Endothelial cell of umbilical vein (primary cell): ENCODE measurements around the gene SLC7A6. TPM values are rescaled to one million over a fixed set of nuclear protein-coding genes. Genes with fewer than 3 reads are reported as not detected.

ENCODE experiments used
- BruUV-seq: library from RNA; stranded (reverse); fragments of 400-500 nt; replicated peaks from 2 replicates; lab custom pipeline; 2021; lab: Mats Ljungman, UMichigan
- CTCF ChIA-PET: fragments of 300-600, 350-600 bp; sonication (Branson Sonifier 250); formaldehyde crosslinking; loops from one replicate; lab custom pipeline; 2021; ENCODE audit warnings: antibody characterized with exemption, inconsistent platforms; lab: Charles Lee
- POLR2A ChIA-PET: fragments of 300-600, 350-600 bp; sonication (Branson Sonifier 250); formaldehyde crosslinking; loops from one replicate; lab custom pipeline; 2021; ENCODE audit warnings: antibody characterized with exemption, inconsistent platforms; lab: Charles Lee
- DNase-seq: peaks from one replicate; pipeline ENCODE4 v3.0.0-alpha.2; 2011; ENCODE audit warnings: low read depth, low spot score
- FAIRE-seq: peaks from 2 replicates; lab custom pipeline; 2011; peaks lifted over from hg19 to GRCh38; lab: Jason Lieb, UNC
- H2AFZ ChIP-seq: 2 replicates; pipeline ENCODE4 v1.6.0; 2012; ENCODE audit warnings: low read depth, low read length, control low read depth, inconsistent platforms
- H3K27ac ChIP-seq: 2 replicates; pipeline ENCODE4 v1.5.1; 2011; ENCODE audit warnings: low read depth, mild to moderate bottlenecking, control low read depth, low read length, moderate library complexity; ENCODE audit not compliant: insufficient read depth
- H3K27me3 ChIP-seq, 2 experiments: 2 replicates each; pipeline versions ENCODE4 v1.6.0 to v1.6.1; 2011; ENCODE audit warnings: low read length in 2 of 2, mixed read lengths in 1 of 2; ENCODE audit not compliant: control insufficient read depth in 2 of 2, insufficient read depth in 2 of 2
- H3K36me3 ChIP-seq, 2 experiments: 2 replicates in 1 of 2; 3 replicates in 1 of 2; pipeline ENCODE4 v1.5.1; 2011; ENCODE audit warnings: low read length in 2 of 2, mild to moderate bottlenecking in 1 of 2, moderate library complexity in 1 of 2; ENCODE audit not compliant: control insufficient read depth in 2 of 2, insufficient read depth in 2 of 2; ENCODE audit errors: extremely low read depth in 1 of 2
- H3K4me1 ChIP-seq: 3 replicates; pipeline ENCODE4 v1.5.1; 2011; ENCODE audit warnings: mild to moderate bottlenecking, low read length; ENCODE audit not compliant: control insufficient read depth, insufficient read depth; ENCODE audit errors: extremely low read depth
- H3K4me2 ChIP-seq: 2 replicates; pipeline ENCODE4 v1.6.1; 2011; ENCODE audit warnings: low read length, control low read depth, mixed read lengths; ENCODE audit not compliant: insufficient read depth
- H3K4me3 ChIP-seq, 3 experiments: fragments of 200-600 bp in 1 of 3; sonication (generic), shearing (Covaris generic) in 1 of 3; replicated peaks in 1 of 3; 2 replicates each; pipeline ENCODE4 v1.5.1; 2011 to 2016; ENCODE audit warnings: control low read depth in 3 of 3, low read length in 3 of 3, mild to moderate bottlenecking in 2 of 3, inconsistent platforms in 1 of 3, low read depth in 1 of 3, moderate library complexity in 1 of 3; ENCODE audit not compliant: insufficient read depth in 1 of 3
- H3K79me2 ChIP-seq: 2 replicates; pipeline ENCODE4 v1.6.0; 2012; ENCODE audit warnings: low read length, inconsistent platforms; ENCODE audit not compliant: control insufficient read depth, insufficient read depth
- H3K9ac ChIP-seq: replicated peaks from 2 replicates; pipeline ENCODE3; 2011; ENCODE audit warnings: low read length, control low read depth; ENCODE audit not compliant: insufficient read depth; ENCODE audit errors: extremely low read depth
- H3K9me1 ChIP-seq: replicated peaks from 3 replicates; pipeline ENCODE4 v1.6.0; 2011; ENCODE audit warnings: mild to moderate bottlenecking, low read length; ENCODE audit not compliant: control insufficient read depth, insufficient read depth; ENCODE audit errors: extremely low read depth
- H3K9me3 ChIP-seq: replicated peaks from 2 replicates; pipeline ENCODE4 v1.5.1; 2012; ENCODE audit warnings: low read length, inconsistent platforms; ENCODE audit not compliant: control insufficient read depth, insufficient read depth
- H4K20me1 ChIP-seq: replicated peaks from 2 replicates; pipeline ENCODE3; 2011; ENCODE audit warnings: mild to moderate bottlenecking, low read length; ENCODE audit not compliant: control insufficient read depth, insufficient read depth; ENCODE audit errors: extremely low read depth
- EZH2 ChIP-seq: IDR thresholded peaks from 2 replicates; pipeline ENCODE4 v1.6.1; 2012; ENCODE audit warnings: borderline replicate concordance, low read depth, mild to moderate bottlenecking, moderate library complexity, low read length, inconsistent platforms; ENCODE audit not compliant: severe bottlenecking
- FOS ChIP-seq: IDR thresholded peaks from 2 replicates; pipeline ENCODE4 v1.6.1; 2011; ENCODE audit warnings: mild to moderate bottlenecking, low read length, moderate library complexity, borderline replicate concordance; ENCODE audit not compliant: insufficient read depth
- GATA2 ChIP-seq: IDR thresholded peaks from 2 replicates; pipeline ENCODE4 v1.7.0; 2011; ENCODE audit warnings: low read depth, mild to moderate bottlenecking, moderate library complexity, mixed read lengths, low read length; ENCODE audit not compliant: insufficient read length, insufficient read depth
- JUN ChIP-seq: IDR thresholded peaks from 2 replicates; pipeline ENCODE4 v1.6.1; 2011; ENCODE audit warnings: borderline replicate concordance, low read depth; ENCODE audit not compliant: insufficient read length, insufficient read depth
- MYC ChIP-seq: IDR thresholded peaks from one replicate; pipeline ENCODE4 v1.6.1; 2011; ENCODE audit warnings: mild to moderate bottlenecking, low read depth, low read length
- POLR2A ChIP-seq: IDR thresholded peaks from 2 replicates; pipeline ENCODE4 v1.6.1; 2012; ENCODE audit warnings: low read depth, mild to moderate bottlenecking, control low read depth, low read length
- POLR2AphosphoS5 ChIP-seq: IDR thresholded peaks from 2 replicates; pipeline ENCODE4 v1.6.1; 2012; ENCODE audit warnings: low read depth, mild to moderate bottlenecking, control low read depth, low read length, moderate library complexity; ENCODE audit not compliant: insufficient read depth
- dilution Hi-C: fragments of 300-500 bp; cut with MboI; formaldehyde crosslinking; loops from one replicate; pipeline ENCODE4 v1.15.0; 2019; ENCODE audit warnings: low sequenced_read_pairs; ENCODE audit not compliant: extremely low pct_ligation_motif_present
- intact Hi-C: fragments of 100-400 bp; cut with micrococcal nuclease; formaldehyde crosslinking; loops from one replicate; pipeline ENCODE4 v1.10.0; 2022
- polyA plus RNA-seq, 4 experiments: library from polyadenylated mRNA; depleted of rRNA in 3 of 4; stranded (reverse) in 3 of 4; unstranded in 1 of 4; fragments of >200 nt; gene quantifications; 2 replicates each; pipeline versions ENCODE4 v1.2.1 to v1.2.3, GENCODE V29; 2011 to 2012; ENCODE audit warnings: missing spikeins in 1 of 4
- total RNA-seq: library from RNA; stranded (reverse); gene quantifications from 2 replicates; pipeline ENCODE4 v1.2.3, GENCODE V29; 2021
- TF ChIP-seq, protein P1 (sequence below): IDR thresholded peaks from 2 replicates; pipeline ENCODE4 v1.6.1; 2011; ENCODE audit not compliant: insufficient read depth, insufficient read length
- TF ChIP-seq, protein P2 (sequence below), 2 donors: IDR thresholded peaks; 1 replicate in 1 of 2; 2 replicates in 1 of 2; pipeline ENCODE4 v1.5.1; 2011; ENCODE audit warnings: low read length in 2 of 2, mild to moderate bottlenecking in 2 of 2, moderate library complexity in 2 of 2, control low read depth in 1 of 2, inconsistent platforms in 1 of 2, low read depth in 1 of 2; ENCODE audit not compliant: insufficient read depth in 1 of 2; ENCODE audit errors: extremely low read depth in 1 of 2

Gene SLC7A6
- total and polyA plus RNA-seq, 2 donors (not counting 3 experiments of a cell fraction or from before 2014, with no cell fraction given), result 68.0 to 86.5 TPM

GRCh38 chr16:68217506-68217905 lies 46.8 kb upstream of the SLC7A6 start:
- Histone ChIP-seq H3K4me1 (no peaks in the 10 kb centered on the region), H4K20me1 (peaks cover under 1% of the 10 kb centered on the region), H3K9me1 (no peaks in the 10 kb centered on the region), H3K27ac (no peak overlapping the region), H3K27me3 (no peaks in the 10 kb centered on the region), H3K36me3 (no peaks in the 10 kb centered on the region), H3K4me3 (no peak overlapping the region), H3K79me2 (no peaks in the 10 kb centered on the region), H2AFZ (no peak overlapping the region), H3K9ac (no peak overlapping the region), H3K9me3 (no peaks in the 10 kb centered on the region), H3K4me2 (no peak overlapping the region)
- POLR2A ChIA-PET, result interaction anchor here (0.6 kb wide), 1 partner anchor 19 kb away, joined by 4 read pairs; no protein-coding TSS in a partner anchor
- no peak for DNase-seq
- dilution Hi-C loops, result no loop called here
- no peak for FAIRE-seq
- intact Hi-C loops, result no loop called here
- BruUV-seq, result no TSS peak
- CTCF ChIA-PET, result interaction anchor here (0.6 to 2.0 kb wide), 8 partner anchors 10 to 177 kb away, joined by 3 to 12 read pairs (median 4); partner anchors contain the start of gene NFATC3
- no peak for TF ChIP-seq JUN
- no peak for TF ChIP-seq GATA2
- TF ChIP-seq, protein P1, sequence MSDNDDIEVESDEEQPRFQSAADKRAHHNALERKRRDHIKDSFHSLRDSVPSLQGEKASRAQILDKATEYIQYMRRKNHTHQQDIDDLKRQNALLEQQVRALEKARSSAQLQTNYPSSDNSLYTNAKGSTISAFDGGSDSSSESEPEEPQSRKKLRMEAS, result no peak
- no peak for TF ChIP-seq FOS
- TF ChIP-seq POLR2AphosphoS5, result no peak
- TF ChIP-seq, protein P2, sequence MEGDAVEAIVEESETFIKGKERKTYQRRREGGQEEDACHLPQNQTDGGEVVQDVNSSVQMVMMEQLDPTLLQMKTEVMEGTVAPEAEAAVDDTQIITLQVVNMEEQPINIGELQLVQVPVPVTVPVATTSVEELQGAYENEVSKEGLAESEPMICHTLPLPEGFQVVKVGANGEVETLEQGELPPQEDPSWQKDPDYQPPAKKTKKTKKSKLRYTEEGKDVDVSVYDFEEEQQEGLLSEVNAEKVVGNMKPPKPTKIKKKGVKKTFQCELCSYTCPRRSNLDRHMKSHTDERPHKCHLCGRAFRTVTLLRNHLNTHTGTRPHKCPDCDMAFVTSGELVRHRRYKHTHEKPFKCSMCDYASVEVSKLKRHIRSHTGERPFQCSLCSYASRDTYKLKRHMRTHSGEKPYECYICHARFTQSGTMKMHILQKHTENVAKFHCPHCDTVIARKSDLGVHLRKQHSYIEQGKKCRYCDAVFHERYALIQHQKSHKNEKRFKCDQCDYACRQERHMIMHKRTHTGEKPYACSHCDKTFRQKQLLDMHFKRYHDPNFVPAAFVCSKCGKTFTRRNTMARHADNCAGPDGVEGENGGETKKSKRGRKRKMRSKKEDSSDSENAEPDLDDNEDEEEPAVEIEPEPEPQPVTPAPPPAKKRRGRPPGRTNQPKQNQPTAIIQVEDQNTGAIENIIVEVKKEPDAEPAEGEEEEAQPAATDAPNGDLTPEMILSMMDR (IDR thresholded peaks at IDR 0.05; ENCODE audit: extremely low read depth in 1 of 2, insufficient read depth in 1 of 2, low read depth in 1 of 2, low read length in 2 of 2), result no peak
- TF ChIP-seq EZH2, result no peak
- no peak for TF ChIP-seq POLR2A
- no peak for TF ChIP-seq MYC
